Right hindlimb (tissue), 1 donor: ENCODE results near the gene CD300LB.

Experiments
- DNase-seq: peaks from one replicate; pipeline ENCODE4 v3.0.0-alpha.2; 2018

CD300LB gene

DNA sequence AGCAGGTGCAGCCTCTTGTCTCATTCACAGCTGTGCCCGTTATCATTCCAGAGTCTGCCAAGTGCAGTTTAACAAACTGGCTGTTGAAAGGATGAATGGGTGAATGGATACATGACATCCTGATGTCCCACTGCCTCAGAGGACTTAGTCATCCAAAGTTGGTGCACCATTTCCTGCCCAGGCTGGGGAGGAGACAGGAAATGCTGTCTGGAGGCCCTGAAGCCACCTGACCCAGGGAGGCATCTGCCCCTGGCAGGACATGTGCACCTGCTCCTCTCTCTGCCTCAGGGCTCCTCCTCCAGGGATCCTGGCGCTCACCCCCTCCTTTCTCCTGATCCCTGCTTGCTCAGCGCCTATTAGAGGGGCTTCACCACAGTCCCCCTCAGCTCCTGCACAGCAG is 16.5 kb upstream of the CD300LB start:
- DNase-seq, result no peak

DNA sequence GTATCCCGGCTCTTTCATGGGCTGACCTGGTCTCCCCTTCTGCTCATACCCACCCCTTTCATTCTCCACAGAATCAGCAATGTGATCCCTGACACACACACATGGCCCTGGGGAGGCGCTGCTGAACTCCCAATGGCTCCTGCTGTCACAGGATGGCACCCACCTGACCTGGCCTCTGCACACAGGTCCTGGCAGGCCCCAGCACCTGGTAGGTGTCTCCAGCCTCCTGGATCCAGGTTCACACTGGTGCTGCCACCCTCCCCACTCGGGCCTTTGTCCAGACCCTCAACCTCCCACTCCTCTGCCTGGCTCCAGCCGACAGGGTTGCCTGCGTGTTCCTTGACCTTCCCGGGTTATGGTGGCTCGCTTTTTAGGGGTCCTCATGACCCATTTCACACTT is 16.0 kb upstream of the CD300LB start:
- no peak for DNase-seq

DNA sequence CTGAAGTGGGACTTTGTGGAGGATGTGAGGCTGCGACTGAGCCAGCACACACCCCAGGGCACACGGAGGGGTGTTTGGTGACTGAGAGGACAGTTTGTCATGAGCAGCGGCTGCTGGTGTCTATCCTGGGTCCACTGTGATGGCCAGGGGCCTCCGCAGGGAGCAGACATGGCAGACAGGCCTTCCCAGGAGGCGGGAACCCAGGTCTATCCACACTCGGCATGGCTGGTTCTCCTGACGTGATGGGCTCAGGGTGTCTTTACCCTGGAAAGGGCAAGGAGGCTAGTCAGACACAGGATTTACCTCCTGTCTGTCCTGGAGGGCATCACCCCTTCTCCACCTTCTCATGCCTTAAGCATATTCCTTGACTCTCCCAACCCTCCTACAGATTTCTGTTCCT is 15.3 kb upstream of the CD300LB start:
- DNase-seq, result no peak

DNA sequence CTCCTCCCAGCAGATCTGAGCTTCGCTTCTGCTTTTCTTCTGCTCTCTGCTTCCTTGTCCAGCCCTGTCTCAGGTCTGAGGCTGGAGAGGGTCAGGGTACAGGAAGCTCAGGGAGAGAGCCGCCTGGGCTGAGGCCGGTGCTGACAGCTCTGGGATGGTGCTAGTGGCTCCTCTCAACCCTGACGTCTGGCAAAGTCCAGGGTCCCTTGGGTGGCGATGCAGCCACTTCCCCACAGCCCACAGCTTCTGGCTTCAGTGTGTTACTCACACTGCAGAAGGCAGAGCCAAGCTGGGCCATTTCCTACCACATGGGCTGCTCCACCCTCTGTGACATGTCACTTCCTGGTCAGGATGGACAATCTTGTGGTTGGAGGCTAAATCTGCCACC is 14.6 kb upstream of the CD300LB start, which contains the start of gene CD300C:
Gene CD300C, minus strand, starts transcription at position 273 of the 388 bp plus-strand sequence. CDS start 333 bp downstream, outside the sequence.
- no peak for DNase-seq

DNA sequence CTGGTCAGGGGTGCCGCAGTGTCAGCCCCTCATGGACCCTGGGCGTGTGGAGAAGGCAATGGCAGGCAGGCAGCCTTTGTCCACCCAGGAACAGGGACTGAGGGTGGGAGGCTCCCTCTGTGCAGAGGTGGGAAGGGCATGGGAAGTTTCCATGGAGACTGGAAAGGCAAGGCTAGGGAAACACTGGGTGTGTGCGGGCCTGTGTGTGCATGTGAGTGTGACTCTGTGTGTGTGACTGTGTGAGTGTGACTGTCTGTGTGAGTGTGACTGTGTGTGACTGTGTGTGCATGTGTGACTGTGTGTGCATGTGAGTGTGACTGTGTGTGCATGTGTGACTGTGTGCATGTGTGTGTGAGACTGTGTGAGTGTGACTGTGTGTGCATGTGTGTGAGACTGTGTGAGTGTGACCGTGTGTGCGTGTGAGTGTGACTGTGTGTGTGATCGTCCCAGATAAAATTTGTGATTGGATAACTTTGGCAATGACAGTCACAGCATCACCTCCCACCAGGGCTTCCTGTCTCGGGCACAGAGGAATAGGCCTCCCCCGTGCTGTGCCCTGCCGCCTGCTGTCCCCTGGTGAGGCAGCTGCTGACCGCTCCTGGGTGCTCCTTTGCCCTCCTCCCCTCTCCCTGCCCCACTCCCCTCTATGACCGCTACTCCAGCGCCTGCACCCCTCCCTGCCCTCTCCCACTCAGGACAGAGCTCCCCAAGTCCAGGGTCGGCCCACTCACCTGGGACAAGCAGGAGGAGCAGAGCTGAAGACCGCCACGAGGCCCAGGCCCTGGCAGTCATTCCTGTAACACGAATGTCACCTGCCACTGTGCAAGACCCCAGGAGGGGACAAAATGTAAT is 13.9 kb upstream of the CD300LB start:
- no peak for DNase-seq

DNA sequence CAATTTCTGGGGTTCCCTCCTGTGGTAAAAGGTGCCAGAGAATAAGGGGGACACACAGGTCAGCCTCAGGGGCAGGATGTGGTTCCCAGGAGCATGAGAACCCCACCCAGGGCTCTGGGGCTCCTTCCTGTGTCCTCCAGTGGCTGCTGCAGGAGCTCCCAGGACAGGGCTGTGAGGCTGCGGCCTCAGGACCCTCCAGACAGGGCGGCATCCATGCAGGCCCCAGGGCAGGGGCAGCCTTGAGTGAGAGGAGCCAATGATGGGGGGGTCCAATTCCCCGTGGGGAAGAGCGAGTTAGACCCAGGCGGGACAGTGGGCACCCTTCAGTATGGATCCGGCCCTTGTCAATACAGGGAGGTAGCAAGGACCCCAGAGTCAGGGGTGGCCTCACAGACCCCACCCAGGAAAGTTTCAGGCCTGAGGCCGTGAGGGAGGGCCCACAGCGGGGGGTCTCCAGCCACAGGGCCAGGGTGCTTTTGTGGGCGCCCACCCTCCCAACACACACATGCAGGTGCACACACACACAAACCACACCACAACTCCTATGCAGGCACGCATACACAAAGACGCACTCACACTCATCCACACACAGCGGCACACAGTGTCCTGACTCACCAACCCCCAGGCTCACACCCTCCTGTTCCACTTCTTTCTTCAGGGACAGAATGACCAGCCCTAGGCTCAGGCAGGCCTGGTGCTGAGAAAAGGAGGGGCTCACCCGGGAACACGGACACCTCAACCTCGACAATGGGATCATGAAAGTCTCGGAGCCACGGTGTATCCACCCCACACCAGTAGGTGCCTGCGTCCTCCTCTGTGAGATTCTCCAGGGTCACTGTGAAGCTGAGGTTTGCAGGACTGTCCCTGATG is 12.9 kb upstream of the CD300LB start:
- DNase-seq, result no peak

DNA sequence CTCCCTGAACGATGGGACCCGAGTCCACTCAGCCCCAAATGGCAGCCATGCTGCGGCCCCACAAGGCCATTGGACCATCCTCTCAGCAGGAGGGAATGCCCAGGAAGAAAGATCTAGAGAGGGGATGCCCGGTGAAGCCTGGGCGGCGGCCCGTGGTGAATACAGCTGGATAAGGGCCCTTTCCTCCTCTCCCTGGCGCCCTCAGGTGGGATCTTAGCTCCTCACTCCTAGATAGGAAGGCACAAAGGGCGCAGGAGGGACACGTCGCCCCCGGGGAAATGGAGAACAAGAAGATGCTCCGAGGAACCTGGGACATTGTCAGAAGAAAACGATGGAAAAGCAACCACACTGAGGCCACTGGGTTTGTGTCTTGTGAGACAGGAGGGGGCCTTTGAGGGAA is 12.1 kb upstream of the CD300LB start:
- no peak for DNase-seq

DNA sequence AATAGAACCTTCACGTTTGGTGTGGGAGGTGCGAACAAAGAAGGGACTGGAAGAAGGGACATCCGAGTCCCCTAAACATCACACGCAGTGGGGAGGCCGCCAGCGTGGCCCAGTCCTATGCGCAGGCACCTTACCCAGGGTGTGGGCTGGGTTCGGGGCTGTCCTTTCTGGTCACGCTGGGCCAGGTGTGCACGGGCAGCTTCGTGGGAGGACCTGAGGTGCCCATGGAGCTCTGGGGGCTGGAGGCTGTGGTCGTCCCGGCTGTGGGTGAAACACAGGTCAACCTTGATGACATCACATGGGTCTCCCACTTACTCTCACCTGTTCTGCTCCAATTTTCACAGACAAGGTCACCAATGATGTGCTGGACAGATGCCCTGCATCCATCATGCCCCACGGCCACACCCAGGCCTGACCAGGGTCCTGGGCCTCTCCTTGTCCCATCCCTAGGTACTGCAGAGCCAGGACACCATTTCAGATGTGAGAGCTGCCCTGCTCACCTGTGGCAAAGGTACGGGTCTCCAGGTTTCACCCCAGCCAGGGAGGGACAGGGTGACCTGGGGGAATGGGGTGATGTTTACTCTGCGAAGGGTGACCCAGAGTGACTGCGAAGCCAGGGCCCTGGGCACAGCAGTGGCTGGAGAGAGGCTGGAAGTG is 11.6 kb upstream of the CD300LB start:
- no peak for DNase-seq

DNA sequence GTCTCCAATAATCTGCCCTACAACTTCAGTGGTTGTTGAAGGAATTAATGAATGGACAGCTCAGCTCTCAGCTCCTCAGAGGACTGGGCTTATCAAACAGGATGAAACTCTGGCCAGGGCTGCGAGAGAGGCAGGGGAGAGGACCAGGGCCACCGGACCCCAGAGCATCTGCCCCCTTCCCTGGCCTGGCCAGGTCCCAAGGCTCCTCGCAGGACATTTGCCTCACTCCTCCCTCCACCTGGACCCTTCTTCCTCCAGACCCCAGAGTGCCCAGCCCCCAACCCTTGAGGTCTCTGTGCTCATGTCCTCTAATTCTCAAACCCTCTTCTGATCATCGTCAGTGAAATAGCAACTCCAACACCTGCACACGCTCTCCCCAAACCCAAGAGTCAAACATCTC is 10.9 kb upstream of the CD300LB start:
- DNase-seq, result no peak

DNA sequence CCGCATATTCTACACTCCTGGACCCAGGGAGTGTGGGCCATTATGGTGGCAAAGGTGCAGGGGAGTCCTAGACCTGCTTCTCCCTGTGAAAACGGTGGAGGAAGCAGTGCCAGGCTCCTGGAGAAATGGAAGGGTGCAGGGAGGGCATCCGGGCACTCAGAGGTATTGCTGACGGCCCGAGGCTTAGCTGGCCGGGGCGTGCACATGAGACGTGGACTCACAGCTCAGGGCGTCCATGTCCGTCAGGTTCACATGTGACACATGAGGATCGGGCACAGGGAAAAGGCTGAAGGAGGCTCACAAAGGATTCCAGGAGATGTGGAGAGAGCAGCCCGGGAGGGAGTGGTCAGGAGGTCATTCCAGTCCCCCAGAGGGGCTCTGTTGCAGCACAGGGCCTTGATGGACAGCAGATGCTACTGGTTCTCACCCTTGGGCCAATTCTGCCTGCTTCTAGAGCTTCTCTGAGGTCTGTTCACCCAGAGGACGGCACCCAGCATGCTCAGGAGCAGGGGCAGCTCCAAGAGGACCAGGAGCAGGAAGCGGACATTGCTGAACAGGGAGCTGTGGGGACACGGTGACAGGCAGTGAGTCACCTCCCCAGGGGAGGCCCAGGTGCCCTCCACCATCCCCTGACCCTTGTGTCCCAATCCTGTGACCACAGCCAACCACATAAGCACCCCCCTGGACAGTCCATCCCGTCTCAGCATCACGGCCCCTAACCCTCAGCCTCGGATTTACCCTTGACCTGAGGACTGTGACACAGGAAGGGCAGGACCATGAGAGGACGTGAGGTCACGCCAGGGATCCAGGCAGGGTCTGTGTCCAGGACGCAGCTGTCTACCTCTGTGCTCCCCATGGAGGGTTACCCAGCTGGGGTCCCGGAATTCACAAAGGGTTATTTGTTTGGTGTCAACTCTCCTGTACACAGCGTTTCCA is 10.2 kb upstream of the CD300LB start:
- no peak for DNase-seq

DNA sequence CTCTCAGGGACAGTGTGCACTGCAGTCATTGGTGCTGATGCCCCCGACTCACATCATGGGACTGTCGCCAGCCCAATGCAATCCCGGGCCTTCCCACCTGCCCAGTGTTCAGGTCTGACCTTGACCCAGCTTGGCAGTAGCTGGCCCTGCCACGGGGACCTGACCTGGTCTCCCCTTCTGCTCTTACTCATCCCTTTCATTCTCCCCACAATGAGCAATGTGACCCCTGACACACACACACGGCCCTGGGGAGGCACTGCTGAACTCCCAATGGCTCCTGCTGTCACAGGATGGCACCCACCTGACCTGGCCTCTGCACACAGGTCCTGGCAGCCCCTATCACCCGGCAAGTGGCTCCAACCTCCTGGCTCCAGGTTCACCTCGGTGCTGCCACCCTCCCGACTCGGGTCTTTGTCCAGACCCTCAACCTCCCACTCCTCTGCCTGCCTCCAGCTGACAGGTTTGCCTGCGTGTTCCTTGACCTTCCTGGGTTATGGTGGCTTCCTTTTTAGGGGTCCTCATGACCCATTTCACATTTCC is 8.1 kb upstream of the CD300LB start:
- DNase-seq, result no peak

DNA sequence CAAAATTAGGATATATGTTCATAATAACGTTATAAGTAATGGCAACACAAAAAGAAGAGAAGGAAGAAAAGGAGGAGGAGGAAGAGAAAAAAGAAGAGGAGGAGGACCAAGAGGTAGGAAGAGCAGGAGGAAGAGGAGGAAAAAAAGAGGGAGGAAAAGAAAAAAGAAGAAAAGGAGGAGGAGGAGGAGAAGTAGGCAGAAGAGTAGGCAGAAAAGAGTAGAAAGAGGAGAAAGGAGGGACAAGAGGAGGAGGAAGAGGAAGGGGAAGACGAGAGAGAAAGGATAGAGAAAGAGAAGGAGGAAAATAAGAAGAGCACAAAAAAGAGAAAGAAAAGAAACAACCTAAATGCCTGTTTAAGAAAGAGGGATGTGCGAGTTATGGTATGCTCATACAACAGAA is 5.6 kb upstream of the CD300LB start:
- no peak for DNase-seq

DNA sequence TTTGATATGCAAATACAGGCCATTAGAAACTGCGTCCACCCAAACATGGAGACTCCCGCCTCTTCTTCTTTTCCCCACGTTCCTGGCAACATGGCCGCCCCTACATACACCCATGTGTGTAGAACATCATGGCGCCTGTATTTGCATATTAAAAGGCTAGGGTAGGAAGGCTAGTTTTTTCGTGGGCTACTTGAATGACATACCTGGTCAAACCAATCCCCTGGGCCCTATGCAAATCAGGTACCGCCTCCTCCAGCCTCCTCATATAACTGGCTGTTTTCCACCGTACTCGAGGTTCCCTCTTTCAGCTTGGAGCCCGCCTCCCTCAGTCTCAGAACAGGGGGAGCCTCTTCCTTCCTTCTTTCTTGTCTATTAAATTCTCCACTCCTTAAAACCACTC is 840 bp upstream of the CD300LB start:
- DNase-seq, result no peak

DNA sequence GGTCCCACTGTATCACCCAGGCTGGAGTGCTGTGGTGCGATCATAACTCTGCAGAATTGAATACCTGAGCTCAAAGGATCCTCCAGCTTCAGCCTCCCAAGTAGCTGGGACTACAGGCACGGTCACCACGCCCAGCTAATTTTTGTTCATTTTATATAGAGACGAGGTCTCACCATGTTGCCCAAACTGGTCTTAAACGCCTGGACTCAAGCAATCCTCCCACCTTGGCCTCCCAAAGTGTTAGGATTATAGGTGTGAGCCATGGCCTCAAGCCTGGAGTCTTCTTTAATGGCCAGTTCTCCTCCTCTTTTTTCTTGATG is 484 bp downstream of the CD300LB start:
- DNase-seq, result no peak

DNA sequence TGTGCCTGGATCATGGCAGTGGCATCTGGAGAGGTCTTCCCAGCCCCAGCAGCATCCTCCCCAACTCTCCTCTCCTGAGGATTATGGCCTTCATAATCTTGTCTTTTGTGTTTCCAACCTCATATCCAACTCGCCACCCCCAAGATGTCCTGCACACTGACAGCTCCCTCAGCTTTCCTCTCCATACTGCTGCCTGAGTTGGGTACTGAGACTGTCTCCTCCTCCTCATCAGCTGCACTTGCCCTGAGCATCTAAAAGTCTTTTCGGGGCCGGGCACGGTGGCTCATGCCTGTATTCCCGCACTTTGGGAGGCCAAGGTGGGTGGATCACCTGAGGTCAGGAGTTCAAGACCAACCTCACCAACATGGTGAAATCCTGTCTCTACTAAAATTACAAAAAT is 2.0 kb downstream of the CD300LB start:
- no peak for DNase-seq

DNA sequence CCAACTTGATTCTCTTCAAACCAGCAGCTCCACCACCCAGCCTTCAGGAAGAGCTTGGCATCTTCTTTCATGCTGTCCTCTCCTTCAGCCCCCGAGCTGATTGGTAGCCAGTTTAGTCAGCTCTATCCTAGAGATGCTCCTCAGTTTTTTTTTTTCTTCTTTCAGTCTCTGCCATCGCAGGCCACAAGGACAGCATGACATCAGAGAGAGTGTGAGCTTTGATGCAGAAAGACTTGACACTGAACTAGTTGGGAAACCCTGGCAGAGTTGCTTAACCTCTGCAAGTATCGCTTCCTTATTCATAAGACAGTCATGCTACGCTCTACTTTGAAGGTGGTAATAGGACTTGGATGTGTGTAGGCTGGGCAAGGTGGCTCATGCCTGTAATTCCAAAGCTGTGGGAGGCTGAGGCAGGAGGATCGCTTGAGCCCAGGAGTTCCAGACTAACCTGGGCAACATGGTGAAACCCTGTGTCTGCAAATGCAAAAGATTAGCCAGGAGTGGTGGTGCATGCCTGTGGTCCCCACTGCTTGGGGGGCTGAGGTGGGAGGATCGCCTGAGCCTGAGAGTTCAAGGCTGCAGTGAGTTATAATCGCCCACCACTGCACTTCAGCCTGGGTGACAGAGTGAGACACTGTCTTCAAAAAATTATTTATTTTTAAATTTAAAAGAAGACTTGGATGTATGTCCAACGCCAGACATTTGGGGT is 2.6 kb downstream of the CD300LB start:
- DNase-seq, result no peak

DNA sequence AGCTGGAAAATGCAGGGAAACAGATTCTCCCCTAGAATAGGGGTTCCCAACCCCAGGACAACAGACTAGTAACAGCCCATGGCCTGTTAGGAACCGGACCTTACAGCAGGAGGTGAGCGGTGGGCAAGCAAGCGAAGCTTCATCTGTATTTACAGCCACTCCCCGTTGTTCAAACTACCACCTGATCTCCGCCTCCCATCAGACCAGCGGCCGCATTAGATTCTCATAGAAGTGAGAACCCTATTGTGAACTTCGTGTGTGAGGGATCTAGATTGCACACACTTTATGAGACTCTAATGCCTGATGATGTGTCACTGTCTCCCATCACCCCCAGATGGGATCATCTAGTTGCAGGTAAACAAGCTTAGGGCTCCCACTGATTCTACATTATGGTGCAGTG is 3.5 kb downstream of the CD300LB start:
- DNase-seq, result no peak

DNA sequence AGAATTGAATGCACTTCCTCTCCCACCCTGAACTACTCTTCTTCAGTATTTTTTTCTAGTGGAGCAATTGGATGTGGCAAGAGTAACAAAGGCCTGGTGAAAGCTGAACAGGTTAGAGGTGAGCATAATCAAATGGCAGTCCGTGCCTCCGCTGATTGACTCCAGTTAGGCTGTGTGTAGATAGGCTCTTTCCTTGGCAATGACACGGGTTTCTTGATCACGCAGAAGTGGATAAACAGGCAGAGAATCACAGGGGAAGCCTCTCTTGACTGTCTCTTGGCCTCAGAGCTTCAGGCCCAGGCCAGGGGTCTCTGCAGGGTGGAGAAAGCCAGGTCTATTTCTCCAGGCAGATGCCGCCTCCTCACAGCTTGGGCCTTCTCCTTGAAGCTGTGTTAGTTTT is 4.2 kb downstream of the CD300LB start:
- no peak for DNase-seq

DNA sequence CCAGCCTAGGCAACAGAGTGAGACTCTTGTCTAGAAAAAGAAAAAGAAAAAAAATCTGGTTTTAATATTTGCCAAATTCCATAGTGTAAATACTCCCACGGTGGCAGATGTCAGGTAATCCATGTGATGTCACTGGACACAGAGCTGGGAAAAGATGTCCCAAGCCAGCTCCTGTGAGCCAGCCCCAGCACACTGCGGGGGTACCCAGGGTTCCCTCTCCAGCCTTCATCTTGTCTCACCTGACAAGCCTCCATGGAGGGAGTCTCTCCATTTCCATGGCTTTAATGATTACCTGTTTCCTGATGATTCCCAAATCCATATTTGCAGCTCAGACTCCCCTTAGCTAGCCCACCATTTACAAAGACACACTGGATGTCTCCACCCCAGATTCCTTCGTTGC is 4.6 kb downstream of the CD300LB start:
- no peak for DNase-seq

DNA sequence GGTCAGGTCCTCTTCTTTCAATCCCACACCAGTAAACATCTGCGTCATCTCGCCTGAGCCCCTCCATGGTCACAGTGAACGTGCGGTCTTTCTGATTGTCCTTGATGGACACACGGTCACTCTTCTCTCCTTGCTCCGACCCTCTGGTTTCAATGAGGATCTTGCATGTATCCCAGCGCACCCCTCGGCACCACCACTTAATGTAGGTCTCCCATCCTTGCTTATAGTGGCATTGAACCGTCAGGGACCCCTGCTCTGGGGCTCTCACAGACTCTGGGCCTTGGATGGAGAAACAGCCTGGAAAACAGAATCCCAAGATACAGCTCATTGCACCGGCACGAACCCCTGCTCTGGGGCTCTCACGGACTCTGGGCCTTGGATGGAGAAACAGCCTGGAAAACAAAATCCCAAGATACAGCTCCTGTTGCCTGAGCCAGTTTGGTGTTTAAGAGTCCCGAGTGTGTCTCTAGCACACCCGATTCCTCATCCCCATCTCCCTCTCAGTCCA is 5.4 kb downstream of the CD300LB start:
- no peak for DNase-seq

DNA sequence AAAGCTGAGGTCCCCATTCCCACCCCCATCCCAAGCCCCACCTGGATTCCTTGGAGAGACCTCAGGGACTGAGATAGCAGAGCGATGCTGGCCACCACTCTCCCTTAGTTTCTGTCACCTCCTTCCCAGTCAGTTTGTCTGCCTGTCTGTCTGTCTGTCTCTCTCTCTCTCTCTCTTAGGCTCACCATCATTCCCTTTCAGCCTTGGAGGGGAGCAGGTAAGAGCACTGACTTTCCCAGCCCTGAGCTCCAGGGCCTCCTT is 5.9 kb downstream of the CD300LB start:
- DNase-seq, result no peak
